Measurements from ENCODE around the gene ANXA1. TPM values are rescaled to one million over a fixed set of nuclear protein-coding genes. Genes with fewer than 3 reads are reported as not detected.

The ANXA1 gene
- total RNA-seq, 1 donor from 2014 or later = 0.27 TPM

DNA sequence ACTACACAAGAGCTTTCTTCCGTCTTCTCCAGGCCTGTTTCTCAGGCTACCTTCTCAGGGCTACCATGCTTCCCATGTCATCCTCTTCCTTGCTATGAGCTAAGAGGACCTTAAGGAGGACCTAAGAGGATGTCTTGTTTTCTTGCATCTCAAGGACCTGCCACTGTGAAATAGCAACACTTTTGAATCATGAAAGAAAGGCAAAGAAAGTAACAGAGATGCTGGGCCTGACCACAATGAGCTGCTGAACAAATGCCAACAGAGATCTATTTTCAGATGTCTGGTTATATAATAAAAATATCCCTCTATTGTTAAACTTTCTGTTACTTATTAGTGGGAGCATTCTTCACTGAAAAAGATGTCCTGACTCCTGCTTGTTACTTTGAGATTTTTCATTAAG, 36.7 kb upstream of the ANXA1 start:
- H3K27ac Mint-ChIP-seq = no peak overlapping the region
- H3K4me3 Mint-ChIP-seq = no peak overlapping the region
- no peak for ATAC-seq (ENCODE audit: low read depth)
- H3K9me3 Mint-ChIP-seq = no peaks in the 10 kb centered on the region
- H3K27me3 Mint-ChIP-seq = no peaks in the 10 kb centered on the region
- ChIA-PET POLR2A (no interaction called here), CTCF (no interaction called here)
- TF ChIP-seq, protein P1, sequence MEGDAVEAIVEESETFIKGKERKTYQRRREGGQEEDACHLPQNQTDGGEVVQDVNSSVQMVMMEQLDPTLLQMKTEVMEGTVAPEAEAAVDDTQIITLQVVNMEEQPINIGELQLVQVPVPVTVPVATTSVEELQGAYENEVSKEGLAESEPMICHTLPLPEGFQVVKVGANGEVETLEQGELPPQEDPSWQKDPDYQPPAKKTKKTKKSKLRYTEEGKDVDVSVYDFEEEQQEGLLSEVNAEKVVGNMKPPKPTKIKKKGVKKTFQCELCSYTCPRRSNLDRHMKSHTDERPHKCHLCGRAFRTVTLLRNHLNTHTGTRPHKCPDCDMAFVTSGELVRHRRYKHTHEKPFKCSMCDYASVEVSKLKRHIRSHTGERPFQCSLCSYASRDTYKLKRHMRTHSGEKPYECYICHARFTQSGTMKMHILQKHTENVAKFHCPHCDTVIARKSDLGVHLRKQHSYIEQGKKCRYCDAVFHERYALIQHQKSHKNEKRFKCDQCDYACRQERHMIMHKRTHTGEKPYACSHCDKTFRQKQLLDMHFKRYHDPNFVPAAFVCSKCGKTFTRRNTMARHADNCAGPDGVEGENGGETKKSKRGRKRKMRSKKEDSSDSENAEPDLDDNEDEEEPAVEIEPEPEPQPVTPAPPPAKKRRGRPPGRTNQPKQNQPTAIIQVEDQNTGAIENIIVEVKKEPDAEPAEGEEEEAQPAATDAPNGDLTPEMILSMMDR (IDR thresholded peaks at IDR 0.05) = no peak
- DNase-seq = no peak
- intact Hi-C loops (cut with micrococcal nuclease) = no loop called here
- H3K4me1 Mint-ChIP-seq = no peaks in the 10 kb centered on the region
- no peaks in the 10 kb centered on the region for H3K36me3 Mint-ChIP-seq (ENCODE audit: low read depth)

DNA sequence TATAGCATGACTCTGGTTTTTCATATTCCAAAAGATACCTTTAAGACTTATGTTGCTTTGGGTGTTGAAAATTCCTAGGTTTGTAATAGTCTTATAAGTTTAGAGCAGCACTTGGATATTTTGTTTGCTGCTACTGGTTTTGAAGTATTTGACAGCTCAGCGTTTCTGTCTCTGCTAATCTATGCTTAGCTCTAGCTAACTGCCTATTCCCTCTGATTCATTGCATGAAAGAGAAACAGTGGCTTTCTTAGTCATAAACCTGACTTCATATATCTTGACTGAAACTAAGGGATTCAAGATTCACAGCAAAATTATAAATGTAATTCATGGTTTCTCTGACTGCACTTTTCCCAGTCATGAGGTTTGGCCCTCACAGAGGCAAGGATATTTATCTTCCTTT, 35.6 kb upstream of the ANXA1 start:
- ATAC-seq (ENCODE audit: low read depth) (no peak), DNase-seq (no peak)
- CTCF ChIA-PET = no interaction called here
- H3K4me1 Mint-ChIP-seq = no peaks in the 10 kb centered on the region
- H3K27me3 Mint-ChIP-seq = no peaks in the 10 kb centered on the region
- H3K36me3 Mint-ChIP-seq (ENCODE audit: low read depth) = no peaks in the 10 kb centered on the region
- no peaks in the 10 kb centered on the region for H3K9me3 Mint-ChIP-seq
- H3K4me3 Mint-ChIP-seq = no peak overlapping the region
- TF ChIP-seq, protein P1 (IDR thresholded peaks at IDR 0.05) = no peak
- no peak overlapping the region for H3K27ac Mint-ChIP-seq
- intact Hi-C loops (cut with micrococcal nuclease) = no loop called here
- POLR2A ChIA-PET = no interaction called here

DNA sequence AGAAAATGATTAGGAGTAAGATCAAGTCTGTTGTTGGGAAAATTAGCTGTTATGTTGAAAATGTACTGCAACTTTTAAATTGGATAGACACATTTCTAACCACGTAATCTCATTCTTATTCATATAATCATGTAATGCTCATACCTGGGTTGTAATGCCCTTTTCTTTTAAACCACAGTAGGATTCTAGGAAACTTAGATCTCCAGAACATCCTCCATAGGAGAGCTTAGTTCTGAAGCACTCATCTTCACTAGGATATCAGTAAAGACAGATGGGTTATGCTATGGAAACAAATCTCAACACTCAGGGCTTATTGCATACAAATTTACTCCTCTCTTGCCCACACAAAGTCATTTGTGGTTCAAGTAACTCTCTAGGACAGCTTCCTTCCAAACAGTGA, 34.8 kb upstream of the ANXA1 start:
- Mint-ChIP-seq H3K9me3 (no peaks in the 10 kb centered on the region), H3K4me1 (no peaks in the 10 kb centered on the region)

DNA sequence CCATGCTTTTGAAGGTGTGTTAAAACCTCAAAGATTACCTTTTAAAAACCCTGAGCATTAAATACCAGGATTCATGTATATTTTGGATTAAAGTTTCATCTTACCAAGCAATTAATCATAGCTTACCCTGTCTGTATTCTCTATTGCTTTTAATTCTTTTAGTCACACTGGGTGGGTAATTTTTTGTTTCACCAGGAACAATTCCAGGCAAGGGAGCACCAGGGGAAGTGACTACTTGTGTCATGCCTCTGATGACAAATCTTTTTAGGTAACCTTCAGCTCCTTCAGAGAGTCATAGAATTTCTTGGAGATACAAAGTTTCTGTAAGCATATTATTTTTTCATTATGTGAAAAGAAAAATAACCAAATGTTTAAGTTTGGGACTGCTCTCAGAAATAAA, 33.4 kb upstream of the ANXA1 start:
- ChIA-PET POLR2A (no interaction called here), CTCF (interaction anchor here (1.4 kb wide), 1 partner anchor 11 kb away, joined by 4 read pairs; no protein-coding TSS in a partner anchor)
- DNase-seq (no peak), ATAC-seq (ENCODE audit: low read depth) (no peak)
- H3K4me1 Mint-ChIP-seq = no peaks in the 10 kb centered on the region
- no peak overlapping the region for H3K4me3 Mint-ChIP-seq
- peaks cover 4% of the 10 kb centered on the region for H3K27me3 Mint-ChIP-seq
- H3K36me3 Mint-ChIP-seq (ENCODE audit: low read depth) = no peaks in the 10 kb centered on the region
- intact Hi-C loops (cut with micrococcal nuclease) = no loop called here
- no peaks in the 10 kb centered on the region for H3K9me3 Mint-ChIP-seq
- no peak overlapping the region for H3K27ac Mint-ChIP-seq
- TF ChIP-seq, protein P1 (IDR thresholded peaks at IDR 0.05) = no peak

More for the DNA sequence above, 34.8 kb upstream of the ANXA1 start:
- CTCF ChIA-PET = interaction anchor here (1.4 kb wide), 1 partner anchor 9 kb away, joined by 4 read pairs; no protein-coding TSS in a partner anchor
- no peak overlapping the region for H3K27ac Mint-ChIP-seq
- H3K27me3 Mint-ChIP-seq = peaks cover 4% of the 10 kb centered on the region
- DNase-seq = no peak
- no peaks in the 10 kb centered on the region for H3K36me3 Mint-ChIP-seq (ENCODE audit: low read depth)
- no peak for ATAC-seq (ENCODE audit: low read depth)
- POLR2A ChIA-PET = no interaction called here
- TF ChIP-seq, protein P1 (IDR thresholded peaks at IDR 0.05) = no peak
- no peak overlapping the region for H3K4me3 Mint-ChIP-seq
- intact Hi-C loops (cut with micrococcal nuclease) = no loop called here

DNA sequence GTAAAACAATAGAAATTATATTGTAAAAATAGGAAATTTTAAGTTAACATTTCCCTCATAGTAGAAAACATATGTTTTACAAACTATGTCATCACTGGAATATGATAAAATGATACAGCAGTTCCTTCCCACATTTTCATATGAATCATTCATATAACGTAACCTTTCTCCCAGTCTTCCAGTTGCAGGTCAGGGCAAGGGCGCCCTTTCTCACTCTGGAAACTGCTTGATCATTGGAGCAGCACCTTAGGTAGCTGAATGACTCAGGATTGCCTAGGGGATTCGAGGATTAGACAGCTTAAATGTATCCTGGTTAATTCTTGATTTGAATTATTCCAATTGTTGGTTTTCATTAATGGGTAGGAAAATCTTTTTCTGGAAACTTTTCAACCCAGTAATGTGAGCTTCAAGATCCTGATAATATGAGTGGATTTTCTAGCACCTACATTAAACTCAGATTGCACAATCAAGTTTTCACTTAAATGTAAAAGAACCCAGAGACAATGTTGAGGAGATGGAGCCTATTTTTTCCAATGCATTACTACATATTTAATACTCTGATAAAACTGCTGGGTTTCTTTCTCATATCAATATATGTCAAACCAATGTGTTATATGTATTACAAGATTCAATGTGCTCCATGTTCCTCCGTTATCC, 32.6 kb upstream of the ANXA1 start:
- intact Hi-C loops (cut with micrococcal nuclease) = no loop called here
- H3K36me3 Mint-ChIP-seq (ENCODE audit: low read depth) = no peaks in the 10 kb centered on the region
- ATAC-seq (ENCODE audit: low read depth) (no peak), DNase-seq (no peak)
- TF ChIP-seq, protein P1 (IDR thresholded peaks at IDR 0.05) = no peak
- no peaks in the 10 kb centered on the region for H3K4me1 Mint-ChIP-seq
- H3K27ac Mint-ChIP-seq = no peak overlapping the region
- H3K4me3 Mint-ChIP-seq = no peak overlapping the region
- ChIA-PET POLR2A (no interaction called here), CTCF (interaction anchor here (0.7 to 2.1 kb wide), 2 partner anchors 11 to 1640 kb away, joined by 3 to 5 read pairs; no protein-coding TSS in a partner anchor)
- no peaks in the 10 kb centered on the region for H3K9me3 Mint-ChIP-seq
- peaks cover 4% of the 10 kb centered on the region for H3K27me3 Mint-ChIP-seq

Data from activated B cell treated with CpG ODN at 0.5 μM for 24 hours (primary cell).